ENCODE measurements around the gene FYB2.
A peak's percentile ranks its signal among the peaks of the same experiment; 100 is the strongest.

FYB2 gene

GRCh38 chr1:56709269-56709880, 109.8 kb downstream of the FYB2 start:
- peak; percentile 34 for DNase-seq

DNA sequence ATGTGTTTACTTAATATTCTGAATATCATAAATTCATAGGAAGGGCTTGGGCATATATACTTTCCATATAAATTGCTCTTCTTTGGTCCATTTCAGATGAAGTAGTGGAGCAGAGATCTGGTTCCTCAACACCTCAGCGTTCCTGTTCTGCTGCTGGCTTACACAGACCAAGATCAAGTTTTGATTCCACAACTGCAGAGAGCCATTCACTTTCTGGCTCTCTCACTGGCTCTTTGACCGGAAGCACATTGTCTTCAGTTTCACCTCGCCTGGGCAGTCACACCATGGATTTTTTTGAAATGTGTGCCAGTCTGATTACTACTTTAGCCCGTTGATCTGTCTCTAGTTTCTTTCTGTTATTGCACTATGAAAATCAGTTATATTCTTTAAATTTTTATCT, 111.8 kb downstream of the FYB2 start:
- DNase-seq: no peak

- DNase-seq: no peak
These were observed 115.5 kb downstream of the FYB2 start for GRCh38 chr1:56703747-56704146.

DNA sequence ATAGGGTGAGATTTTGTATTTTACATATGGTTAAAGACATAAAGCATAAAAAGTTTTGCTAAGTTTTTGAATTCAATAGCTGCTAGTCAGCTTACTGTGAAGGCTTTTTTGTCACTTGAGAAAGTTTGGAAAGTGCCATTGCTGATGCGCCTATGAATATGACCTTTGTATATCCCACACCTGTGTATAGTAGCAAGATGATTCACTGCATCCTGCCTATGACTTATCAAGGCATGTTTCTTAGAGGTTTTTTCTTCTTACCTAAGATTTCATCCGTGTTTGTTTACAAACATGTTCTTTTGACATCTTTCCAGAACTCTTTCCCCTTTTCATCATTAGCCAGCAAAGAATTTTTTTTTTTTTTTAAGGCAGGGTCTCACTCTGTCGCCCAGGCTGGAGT, 122.5 kb downstream of the FYB2 start:
- DNase-seq: no peak

GRCh38 chr1:56688522-56689026, 130.6 kb downstream of the FYB2 start:
- no peak for DNase-seq

- no peak for DNase-seq
These were observed 133.0 kb downstream of the FYB2 start for GRCh38 chr1:56686169-56686568.

GRCh38 chr1:56683569-56683968, 135.6 kb downstream of the FYB2 start:
- no peak for DNase-seq

DNA sequence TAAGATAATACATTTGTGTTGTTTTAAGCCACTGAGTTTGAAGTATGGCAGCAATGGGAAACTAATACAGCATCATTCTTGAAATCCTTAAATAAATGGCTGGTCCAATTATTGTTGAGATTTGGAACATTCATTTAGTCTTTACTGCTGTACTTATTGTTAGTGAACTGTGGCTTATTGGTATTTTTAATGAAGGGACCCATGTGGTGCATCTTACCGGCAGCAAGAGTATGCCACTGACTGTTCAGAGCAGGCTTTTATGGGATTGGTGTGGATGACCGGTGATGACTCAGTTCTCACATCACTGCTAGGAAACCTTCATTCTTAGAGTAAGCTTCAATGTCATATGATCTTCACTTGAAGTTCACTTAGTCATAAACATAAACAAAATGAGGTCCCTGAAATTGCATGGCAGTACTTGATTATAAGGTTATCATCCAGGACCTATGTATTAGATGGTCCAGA, 142.6 kb downstream of the FYB2 start:
- DNase-seq: no peak

GRCh38 chr1:56675763-56676162, 143.4 kb downstream of the FYB2 start:
- no peak for DNase-seq

DNA sequence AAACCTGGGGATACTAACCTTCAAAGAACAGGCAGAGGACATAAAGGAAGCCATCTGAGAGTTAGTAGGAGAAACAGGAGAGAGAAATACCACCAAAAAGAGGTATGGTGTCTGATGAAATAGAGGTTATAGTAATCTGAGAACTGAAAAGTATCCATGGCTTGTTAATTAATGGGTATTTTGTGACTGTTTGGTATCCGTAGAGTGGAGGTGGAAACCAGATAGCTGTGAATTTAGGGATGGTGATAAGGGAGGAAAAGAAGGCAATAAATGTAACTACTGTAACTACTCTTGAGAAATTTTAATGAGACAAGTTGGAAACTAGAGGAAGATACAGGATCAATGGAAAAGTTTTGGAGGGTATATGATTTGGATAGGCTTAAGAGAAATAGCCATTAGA, 146.6 kb downstream of the FYB2 start:
- DNase-seq: no peak

GRCh38 chr1:56671542-56671941, 147.7 kb downstream of the FYB2 start:
- no peak for DNase-seq

- DNase-seq: no peak
These were observed 148.1 kb downstream of the FYB2 start for GRCh38 chr1:56671085-56671484.

DNA sequence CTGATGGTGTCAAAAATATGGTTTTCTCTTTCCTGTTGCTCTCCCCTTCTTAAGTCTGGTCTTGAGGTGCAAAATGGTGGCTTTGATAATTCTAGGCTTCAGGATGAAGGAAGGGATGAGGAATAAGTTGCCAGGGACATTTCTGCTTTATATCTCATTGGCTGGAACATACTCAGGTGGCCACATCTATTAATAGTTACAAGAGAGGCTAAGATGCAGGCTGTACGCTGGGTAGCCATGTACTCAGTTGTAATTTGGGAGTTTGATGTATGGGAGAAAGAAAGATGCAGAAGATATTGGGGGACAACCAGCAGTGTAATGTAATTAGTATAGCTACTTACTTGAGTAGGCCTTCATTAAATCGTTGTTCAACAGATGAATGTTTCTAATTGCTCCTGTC, 148.9 kb downstream of the FYB2 start:
- DNase-seq: no peak

Data from CD4-positive, alpha-beta T cell treated with Interleukin-10 for 1 hour (primary cell).